Hindlimb muscle (tissue), 1 donor: Measurements from ENCODE around the gene EP400. TPM values are rescaled to one million over a fixed set of nuclear protein-coding genes. Genes with fewer than 3 reads are reported as not detected.
"Not testable (repeated sequence)": the region's sequence is repeated elsewhere in the genome, so short reads cannot be mapped to it uniquely, and the experiment has no call there.

Experiments
- DNase-seq: peaks from one replicate; pipeline ENCODE4 v3.0.0-alpha.2; 2013
- polyA plus RNA-seq: library from polyadenylated mRNA; unstranded; fragments of 120-200 nt; gene quantifications from one replicate; pipeline ENCODE4 v1.2.1, GENCODE V29; 2013; ENCODE audit not compliant: insufficient read length

Gene EP400
- polyA plus RNA-seq, 1 donor = 26.0 TPM

DNA sequence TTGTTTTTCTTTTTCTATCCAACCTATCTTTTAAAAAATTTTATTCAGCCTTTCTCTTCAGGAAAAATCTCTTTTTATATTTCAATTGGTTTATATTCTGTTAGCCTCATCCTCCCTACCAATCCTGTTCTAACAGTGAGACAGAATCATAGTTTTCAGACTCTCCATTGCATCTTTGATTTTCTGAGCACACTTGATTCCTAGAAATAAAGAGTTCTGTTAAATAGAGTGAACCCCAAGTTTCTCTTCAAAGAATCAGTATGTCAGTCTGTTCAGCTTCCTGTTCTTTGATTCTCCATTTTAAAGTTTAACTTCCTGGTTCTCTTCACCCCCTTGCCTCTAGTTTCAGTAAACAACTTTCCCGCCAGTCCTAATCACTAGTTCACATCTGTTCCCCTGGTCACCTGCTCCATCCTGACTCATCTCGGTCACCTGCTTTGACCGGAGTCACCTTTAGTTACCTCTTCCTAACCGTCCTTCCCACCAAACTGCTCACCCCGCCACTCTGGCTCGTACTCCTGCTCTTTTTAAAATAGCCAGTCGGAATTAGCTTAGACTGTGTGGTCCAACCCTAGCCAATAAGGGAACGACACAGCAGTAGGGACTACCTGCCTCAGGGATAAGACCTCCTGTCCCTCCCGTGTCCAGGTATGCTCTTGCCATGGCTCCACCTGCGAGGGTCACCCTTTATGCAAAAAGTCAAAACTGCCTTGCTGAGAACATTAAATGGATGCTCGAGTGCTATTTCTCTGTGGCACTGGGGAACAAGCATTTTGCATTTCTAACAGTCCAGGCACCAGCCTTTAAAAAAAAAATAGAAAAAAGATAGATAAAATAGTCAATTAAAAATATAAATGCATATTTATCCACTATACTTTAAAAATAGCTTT lies 146.0 kb downstream of the EP400 start:
- DNase-seq = no peak

DNA sequence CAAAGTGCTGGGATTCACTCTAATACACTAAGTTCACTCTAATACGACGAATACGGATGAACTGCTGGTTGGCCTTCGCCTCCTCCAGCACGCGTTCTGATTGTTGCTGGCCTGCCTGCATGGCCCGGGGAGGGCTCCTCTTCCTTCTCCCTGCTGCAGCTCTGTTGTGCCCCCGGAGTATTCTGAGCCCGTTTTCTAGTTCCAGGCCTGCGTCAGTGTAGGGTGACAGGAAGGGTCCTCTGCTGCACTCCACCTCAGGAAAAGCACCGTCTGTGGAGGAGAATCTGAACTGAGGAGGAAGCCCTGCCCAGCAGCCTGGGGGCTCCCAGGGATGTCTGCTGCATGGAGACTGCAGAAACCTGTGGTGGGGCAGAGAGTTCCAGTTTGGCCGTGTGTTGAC lies 150.0 kb downstream of the EP400 start:
- DNase-seq = no peak

DNA sequence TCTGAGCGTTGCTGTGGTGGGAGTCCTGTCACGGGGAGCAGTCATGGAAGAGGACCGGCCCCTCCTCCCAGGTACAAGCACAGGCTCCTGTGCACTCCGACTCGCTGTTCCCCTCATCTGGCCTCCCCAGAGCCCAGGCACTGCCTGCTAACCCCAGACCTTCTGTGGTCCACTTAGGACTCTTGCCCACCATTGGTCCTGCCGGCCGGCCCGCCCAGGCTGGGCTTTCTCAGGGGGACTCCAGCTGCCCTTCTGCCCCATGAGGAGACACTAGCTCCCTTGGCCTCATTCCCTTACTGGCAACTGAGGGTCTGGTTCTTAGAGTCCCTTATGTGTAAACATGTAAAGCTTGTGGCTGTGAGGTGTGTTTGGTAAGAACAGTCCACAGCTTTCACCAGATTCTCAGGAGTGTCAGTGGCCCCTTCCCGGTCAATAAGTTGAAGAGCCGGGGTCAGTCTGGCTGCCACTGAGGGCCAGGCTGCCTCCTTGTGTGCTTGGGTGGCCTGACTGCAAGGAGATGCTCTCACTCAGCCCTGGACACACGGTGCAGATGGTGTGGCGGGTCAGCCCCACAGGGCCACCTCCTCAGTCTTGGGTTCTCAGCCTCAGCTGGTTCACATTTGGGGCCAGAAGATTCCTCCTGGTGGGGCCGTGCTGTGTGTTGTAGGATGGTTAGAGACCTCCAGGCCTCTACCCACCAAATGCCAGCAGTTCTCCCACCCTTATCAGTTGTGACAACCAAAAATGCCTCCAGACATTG lies 150.7 kb downstream of the EP400 start:
- no peak for DNase-seq

DNA sequence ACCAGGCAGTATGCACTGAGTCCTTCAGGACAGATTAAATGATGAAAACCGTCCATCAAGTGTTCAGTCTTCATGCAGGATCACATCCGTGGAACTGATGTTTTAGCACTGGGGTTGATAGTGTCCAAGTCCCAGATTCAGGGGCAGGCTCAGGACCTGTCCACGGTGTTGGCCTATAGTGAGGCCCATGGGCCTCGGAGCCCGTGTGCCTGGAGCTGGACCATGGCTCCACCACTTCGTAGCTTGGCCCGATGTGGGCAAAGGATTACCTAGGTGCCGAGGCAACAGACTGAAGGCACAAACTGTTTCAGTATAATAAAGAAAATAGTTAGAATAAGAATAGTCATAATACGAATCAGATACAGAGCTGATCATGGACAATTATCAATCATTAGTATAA lies 152.6 kb downstream of the EP400 start:
- no peak for DNase-seq

DNA sequence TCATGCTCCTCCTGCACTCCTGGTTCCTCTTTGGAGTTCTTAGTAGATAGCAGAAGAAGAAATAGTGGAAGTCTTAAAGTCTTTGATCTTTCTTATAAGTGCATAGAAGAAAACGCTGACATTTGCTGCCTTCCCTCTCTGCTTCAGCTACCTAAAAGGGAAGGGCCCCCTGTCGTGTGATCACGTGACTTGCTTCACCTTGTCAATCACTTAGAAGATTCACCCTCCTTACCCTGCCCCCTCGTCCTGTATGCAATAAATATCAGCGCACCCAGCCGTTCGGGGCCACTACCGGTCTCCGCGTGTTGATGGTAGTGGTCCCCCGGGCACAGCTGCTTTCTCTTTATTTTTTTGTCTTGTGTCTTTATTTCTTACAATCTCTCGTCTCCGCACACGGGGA lies 153.3 kb downstream of the EP400 start:
- not testable (repeated sequence) for DNase-seq

DNA sequence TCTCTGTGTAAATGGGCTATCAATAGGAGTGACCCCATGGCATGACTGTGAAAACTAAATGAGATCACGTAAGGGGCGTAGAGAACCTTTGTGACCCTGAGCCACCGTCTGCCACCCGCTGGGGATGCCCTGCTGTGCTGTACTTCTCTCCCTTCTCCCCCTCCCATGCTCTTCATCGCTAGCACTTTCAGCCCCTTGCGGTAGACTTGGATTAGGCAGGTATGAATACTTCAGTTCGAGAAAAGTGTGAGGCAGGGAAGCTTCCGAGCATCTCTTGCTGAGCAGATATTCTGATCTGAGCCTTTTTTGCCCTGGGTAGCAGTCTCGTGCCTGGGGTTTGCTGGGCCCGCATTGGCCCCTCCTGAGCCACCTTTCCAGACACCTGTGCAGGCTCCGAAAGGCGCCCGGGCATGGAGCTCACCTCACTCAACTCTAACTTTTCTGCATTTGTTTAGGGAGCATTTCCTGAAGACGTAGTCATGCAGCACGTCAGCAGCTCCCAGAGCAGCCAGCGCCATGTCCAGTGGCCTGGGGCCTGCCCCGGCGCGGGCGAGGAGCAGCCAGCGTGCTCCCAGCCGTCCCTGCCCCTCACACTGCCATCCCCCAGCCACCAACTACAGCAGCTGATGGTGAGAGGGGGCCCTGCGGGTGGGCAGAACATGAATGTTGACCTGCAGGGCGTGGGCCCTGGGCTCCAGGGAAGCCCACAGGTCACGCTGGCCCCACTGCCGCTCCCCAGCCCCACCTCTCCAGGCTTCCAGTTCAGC lies 154.0 kb downstream of the EP400 start:
- no peak for DNase-seq

DNA sequence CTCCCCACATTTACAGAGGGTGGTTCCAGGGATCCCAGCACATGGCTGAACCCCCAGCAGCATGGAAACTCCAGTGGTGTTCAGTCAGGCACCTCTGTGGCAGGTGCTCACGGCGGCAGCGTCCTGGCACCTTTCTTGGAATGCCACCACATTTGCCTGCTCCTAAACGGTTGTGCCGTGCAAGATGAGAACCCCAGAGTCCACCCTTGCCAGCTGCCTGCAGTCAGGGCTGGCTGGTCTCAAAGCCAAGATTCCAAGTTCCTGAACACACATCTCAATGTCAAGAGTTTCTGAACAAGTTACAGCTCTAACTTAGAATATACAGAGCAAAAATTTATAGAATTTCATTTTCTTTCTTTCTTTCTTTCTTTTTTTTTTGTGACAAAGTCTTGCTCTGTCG lies 155.7 kb downstream of the EP400 start:
- DNase-seq = no peak

DNA sequence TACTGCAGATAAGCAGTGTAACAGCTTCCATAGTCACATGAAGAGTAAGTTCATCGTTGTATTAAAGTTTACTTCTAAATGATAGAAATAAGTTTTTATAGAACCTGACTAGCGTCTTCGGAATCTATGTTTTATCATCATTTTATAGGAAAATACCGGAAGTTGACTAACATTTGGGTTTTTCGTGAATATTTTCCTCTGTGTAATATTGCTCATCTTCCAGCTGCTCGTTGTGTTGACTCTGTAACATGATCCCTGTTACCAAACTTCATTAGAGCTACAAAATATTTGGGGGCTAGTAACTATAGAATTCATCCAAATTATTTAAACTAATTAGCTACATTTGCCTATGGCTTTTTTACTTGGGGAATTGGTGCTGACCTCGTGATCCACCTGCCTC lies 157.2 kb downstream of the EP400 start:
- DNase-seq = no peak

DNA sequence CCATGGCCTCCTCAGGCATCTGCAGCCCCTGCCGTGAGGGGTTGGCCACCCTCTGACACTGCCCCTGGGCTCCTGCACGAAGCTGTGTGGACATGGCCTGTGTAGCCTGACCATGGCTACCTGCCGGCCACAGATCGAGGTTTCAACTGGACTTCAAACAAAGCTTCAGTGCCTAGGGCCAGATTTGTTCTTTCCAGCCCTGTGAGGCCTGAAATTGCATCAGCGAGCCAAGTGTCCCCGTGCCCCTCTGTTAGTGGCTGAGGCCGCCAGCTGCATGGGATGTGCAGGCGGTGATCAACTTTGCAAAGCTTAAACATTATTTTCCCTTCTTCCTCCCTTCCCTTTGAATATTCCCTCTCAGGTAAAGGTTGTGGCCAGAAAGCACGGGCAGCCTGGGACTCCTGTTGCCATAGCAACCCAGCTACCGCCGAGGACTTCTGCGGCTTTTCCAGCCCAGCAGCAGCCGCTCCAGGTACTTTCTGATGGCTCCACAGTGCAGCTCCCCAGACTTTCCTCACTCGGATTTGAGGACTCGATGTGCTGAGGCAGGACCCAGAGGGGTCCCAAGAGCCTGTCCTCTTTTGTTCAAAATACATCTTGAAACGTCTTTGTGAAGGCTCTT lies 158.6 kb downstream of the EP400 start:
- no peak for DNase-seq

DNA sequence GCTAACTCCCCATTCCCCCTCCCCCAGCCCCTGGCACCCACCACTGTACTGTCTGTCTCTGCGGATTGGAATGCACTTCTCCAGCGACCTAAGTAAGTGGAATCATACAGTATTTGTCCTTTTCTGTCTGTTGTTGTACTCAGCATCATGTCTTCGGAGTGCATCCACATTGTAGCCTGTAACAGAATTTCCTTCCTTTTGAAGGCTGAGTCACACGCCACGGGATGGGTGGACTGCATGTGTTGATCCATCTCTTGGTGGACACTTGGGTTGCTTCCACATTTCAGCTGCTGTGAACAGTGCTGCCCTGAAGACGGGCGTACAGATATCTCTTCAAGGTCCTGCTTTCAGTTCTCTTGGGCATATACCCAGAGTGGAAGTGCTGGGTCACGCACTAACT lies 160.0 kb downstream of the EP400 start:
- no peak for DNase-seq

DNA sequence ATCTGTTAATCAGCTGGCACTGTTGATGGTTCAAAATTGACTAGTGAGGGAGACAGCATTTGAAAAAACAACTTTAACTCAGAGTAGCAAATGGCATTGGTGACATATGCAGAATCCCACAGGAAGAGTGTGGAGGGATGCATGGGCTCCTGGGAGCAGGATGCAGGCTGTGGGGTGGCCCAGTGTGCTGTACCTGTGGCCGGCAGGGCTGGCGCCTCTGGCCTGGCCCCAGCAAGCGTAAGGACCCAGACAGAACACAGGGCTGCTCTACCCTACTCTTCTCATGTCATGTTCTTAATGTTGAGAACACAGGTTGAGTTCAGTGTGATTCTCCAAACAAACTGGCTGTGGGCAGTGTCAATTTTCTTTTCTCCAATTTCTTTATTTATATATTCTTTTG lies 160.9 kb downstream of the EP400 start:
- no peak for DNase-seq

DNA sequence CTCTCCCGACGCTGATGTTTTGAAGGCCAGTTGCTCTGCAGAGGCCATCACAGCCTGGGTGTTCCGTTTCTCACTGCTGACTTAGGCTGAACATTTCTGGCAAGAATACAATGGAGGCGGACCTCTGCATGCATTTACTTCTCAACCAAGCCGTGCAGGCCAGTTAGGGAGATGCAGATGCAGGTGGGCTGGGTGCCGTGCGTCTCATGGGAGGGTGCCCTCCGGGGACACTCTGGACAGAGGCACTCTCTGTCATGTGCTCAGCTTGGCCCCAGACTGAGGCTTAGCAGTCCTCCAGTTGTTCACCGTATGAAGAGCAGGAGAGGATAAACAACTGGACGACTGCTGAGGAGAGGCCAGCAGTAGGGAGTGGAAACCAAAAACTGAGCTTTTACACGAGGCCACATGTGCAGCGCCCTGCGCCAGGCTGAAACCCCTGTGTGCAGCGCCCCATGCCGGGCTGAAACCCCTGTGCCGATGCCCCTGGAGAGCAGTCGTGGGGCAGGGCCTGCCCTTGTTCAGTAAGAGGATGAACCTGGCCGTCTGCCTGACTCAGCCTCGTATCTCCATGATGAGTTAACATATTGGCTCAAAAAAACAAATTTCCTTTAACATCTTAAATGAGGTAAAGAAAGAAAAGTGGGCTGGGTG lies 162.0 kb downstream of the EP400 start:
- no peak for DNase-seq

DNA sequence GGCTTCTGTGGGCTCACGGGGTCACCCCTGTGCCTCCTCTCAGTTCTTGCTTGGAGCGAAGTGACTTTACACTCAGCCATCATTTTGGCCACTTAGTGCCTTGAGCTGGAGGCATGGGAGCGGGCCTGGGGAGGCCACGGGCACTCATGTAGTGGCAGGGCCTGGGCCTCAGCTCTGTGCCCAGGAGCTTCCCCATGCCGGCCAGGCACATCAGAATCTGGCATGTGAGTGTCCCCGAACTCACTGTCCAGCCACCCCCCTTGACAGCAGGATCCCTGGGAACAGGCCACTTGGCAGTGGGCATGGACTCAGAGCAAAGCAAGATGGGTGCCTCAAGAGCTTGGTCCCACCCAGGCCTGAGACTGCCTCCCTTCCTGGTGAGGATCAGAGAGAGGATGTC lies 164.9 kb downstream of the EP400 start:
- DNase-seq = no peak

DNA sequence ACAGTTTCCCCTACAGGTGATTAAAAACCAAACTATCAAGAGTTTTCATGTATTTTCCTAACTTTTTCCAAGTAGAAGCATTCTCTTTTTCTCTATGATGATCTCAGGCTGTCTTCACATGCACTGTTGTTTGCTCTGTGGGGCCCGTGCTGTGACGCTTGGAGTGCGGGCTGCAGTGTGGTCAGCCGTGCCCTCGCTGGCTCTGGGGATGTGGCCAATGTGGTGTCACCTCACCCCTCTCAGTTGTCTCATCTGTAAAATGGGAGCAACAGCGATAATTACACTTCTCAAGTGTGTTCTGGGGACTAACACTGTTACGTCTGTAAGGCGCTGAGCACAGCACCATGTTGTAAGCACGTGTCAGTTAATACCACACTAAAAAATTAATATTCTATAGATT lies 165.8 kb downstream of the EP400 start:
- no peak for DNase-seq

DNA sequence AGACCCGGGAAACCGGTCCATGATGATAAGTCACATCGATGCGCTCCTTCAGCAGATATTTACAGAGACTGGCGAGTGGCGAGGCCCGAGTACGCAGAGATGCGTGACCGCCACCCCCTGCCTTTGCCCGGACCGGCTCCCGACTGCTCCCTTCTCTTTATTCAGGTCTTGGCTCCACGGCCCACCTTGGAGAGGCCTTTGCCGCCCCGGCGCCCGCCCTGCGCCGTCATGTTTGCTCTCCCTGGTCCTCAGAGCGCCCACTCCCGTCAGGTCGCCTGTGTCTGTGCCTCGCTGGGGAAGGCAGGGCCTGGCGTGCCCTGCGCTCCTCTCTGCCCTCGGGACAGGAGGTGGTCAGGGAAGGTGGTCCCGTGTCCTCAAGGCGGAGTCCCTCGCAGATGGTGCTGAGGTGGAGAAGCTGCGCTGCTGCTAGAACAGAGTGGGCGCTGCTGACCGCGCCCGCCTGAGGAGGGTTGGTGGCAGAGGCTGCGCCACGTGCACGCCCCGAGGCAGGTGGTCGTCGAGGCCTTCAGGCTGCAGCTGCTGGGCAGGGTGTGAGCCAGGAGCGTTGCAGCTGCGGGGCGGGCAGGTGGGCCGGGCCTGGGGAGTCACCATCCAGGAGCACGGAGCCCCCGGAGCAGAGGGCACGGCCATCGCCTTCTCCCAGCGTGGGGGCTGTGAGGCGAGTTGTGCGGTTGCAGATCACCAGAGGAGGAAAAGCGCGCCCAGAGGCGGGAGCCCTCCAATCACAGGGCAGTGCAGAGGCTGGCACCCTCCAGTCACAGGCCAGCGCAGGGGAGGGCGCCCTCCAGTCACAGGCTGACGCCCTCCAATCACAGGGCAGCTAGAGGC lies 167.2 kb downstream of the EP400 start:
- no peak for DNase-seq

DNA sequence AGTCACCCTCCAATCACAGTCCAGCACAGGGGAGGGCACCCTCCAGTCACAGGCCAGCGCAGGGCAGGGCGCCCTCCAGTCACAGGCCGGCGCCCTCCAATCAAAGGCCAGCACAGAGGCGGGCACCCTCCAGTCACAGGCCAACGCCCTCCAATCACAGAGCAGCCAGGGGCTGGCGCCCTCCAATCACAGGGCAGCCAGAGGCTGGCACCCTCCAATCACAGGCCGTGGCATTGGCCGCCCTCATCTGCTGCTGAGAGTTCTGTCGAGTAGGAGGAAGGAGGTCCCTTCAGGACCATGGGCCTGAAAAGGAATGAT lies 167.8 kb downstream of the EP400 start:
- no peak for DNase-seq

DNA sequence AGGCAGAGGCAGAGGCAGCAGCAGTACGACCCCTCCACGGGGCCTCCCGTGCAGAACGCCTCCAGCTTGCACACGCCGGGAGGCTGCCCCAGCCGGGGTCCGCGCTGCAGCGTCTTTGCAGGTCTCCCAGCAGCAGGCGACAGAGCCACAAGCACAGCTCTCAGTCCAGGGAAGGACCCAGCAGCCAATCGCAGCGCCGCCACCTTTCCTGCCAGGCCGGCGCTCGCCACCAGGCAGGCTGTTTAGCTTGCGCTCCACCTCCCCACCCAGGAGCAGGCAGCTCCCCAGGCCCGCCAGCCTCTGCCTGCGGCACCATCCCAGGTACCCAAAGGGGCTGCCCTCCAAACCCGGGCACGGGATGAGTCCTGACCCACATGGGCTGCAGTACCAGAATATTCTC lies 169.1 kb downstream of the EP400 start:
- no peak for DNase-seq

DNA sequence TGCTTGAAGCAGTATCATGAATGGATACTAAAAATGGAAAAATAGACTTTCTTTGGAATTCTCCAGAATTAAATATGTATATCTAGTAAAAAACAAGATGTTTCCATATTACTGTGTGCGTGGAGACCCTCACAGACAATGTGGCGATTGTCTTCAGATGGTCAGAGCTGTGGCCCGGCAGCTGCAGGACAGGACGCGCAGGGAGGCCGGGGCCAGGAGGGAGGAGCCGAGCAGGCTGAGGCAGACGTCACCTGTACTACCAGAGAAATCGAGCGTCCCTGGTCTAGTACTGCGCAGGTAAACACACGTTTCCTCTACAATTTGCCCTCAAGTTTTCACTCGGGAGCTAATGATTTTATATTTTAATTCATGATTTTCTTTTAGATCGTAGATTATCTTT lies 171.5 kb downstream of the EP400 start:
- no peak for DNase-seq

DNA sequence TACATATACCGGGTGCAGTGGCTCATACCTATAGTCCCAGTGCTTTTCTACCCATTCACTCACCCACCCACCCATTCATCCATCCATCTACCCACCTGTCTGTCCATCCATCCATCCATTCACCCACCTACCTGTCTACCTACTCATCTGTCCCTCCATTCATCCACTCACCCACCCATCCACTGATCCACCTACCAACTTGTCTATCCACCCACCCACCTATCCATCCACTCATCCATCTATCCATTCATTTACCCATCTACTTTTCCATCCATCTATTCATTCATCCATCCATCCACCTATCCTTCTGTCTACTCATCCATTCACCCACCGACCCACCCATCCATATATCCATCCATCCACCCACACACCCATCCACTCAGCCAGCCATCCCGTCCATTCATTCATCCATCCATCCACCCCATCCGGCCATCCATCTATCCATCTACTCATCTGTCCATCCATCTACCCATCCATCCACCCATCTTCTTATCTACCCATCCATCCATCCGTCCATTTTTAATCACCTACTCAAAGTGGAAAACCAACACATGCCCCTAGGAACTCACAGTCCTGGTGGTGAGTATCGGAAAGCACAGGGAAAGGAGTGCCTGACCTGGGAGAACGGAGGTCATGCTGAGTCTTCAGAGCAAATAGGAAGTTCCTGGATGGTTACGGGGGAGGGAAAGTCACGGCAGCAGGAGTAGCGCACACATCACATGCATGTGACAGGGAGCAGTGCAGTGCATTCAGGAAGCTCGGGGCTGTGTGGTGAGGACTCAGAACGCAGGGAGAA lies 174.4 kb downstream of the EP400 start:
- no peak for DNase-seq

DNA sequence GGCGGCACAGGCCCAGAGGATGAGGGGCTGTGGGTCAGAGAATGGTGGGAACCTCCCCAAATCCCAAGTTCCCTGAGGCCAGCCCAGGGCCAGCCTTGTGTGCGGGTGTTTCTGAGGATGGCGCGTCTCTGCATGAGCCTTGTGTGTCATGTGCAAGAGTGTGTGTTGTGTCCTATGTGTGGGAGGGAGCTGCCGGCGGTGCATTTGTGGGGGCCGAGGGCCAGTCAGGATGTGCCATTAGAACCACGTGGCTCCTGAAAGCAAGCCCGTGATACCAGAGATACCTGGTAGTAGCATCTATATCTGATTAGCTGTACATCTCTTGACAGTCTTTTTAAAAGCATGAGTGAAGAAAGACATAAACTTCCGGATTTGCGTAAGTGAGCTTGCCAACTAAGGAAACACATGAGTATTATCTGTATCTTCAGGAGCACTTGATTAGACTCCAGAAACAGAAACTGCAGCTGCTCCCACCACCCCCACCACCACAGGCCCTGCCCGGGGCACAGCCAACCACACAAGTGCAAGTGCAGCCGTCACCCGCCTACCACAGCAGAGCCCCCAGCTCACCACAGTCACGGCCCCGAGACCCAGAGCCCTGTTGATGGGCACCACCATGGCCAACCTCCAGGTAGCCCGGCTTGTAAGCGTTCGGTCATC lies 175.2 kb downstream of the EP400 start:
- DNase-seq = no peak
